ENCODE results near the gene ZNF304. TPM values are rescaled to one million over a fixed set of nuclear protein-coding genes. Genes with fewer than 3 reads are reported as not detected.
"Not testable (repeated sequence)": the region's sequence is repeated elsewhere in the genome, so short reads cannot be mapped to it uniquely, and the experiment has no call there.

The ZNF304 gene
- polyA plus RNA-seq, 1 donor (not counting 4 experiments of a cell fraction or from before 2014, with no cell fraction given), result 7.7 TPM

- dilution Hi-C loops (cut with MboI; ENCODE audit: extremely low pct_ligation_motif_present, low sequenced_read_pairs), result no loop called here
- H3K9me3 ChIP-seq (ENCODE audit: control insufficient read depth, low read depth, low read length), result peaks cover 15% of the 10 kb centered on the region
- DNase-seq (ENCODE audit: low read depth, low spot score) (no peak), FAIRE-seq (no peak)
- H3K4me3 ChIP-seq (ENCODE audit: control insufficient read depth in 2 of 3, extremely low read depth in 1 of 3, insufficient read depth in 2 of 3, low read depth in 1 of 3, low read length in 3 of 3), result no peak overlapping the region
- H3K4me2 ChIP-seq (ENCODE audit: control insufficient read depth, extremely low read depth, insufficient read depth, low read depth, low read length), result no peak overlapping the region
- TF ChIP-seq CTCF (optimal IDR thresholded peaks at IDR 0.05 in 1 of 3, IDR thresholded peaks at IDR 0.05 in 1 of 3, conservative IDR thresholded peaks at IDR 0.05 in 1 of 3; ENCODE audit: extremely low read depth in 1 of 3, insufficient read depth in 2 of 3, low read length in 3 of 3), result no peak
- no peak for TF ChIP-seq EZH2 (IDR thresholded peaks at IDR 0.05; ENCODE audit: low read length)
- H4K20me1 ChIP-seq (ENCODE audit: control insufficient read depth, extremely low read depth, insufficient read depth, low read length), result no peaks in the 10 kb centered on the region
- no peak overlapping the region for H3K9ac ChIP-seq (ENCODE audit: control insufficient read depth, extremely low read depth, insufficient read depth, low read length)
- peaks cover 7 to 25% of the 10 kb centered on the region in 2 experiments for H3K36me3 ChIP-seq (ENCODE audit: control insufficient read depth in 2 of 2, extremely low read depth in 1 of 2, insufficient read depth in 2 of 2, low read length in 2 of 2)
- no peaks in the 10 kb centered on the region for H3K79me2 ChIP-seq (ENCODE audit: control insufficient read depth, insufficient read depth, low read length)
- no peaks in the 10 kb centered on the region for H3K4me1 ChIP-seq (ENCODE audit: control insufficient read depth, extremely low read depth, insufficient read depth, low read length)
- no peak overlapping the region for H3K27ac ChIP-seq (ENCODE audit: control insufficient read depth, insufficient read depth, low read length)
- H3K9me1 ChIP-seq (ENCODE audit: control insufficient read depth, extremely low read depth, insufficient read depth, low read length), result no peaks in the 10 kb centered on the region
- H3K27me3 ChIP-seq (ENCODE audit: control insufficient read depth, extremely low read depth, insufficient read depth, low read length), result no peaks in the 10 kb centered on the region
- H2AFZ ChIP-seq (ENCODE audit: control insufficient read depth, low read length), result no peak overlapping the region
These were observed 23.1 kb downstream of the ZNF304 start for GRCh38 chr19:57374179-57374578.

GRCh38 chr19:57374647-57375046, 23.6 kb downstream of the ZNF304 start:
- H3K4me3 ChIP-seq (ENCODE audit: control insufficient read depth in 2 of 3, extremely low read depth in 1 of 3, insufficient read depth in 2 of 3, low read depth in 1 of 3, low read length in 3 of 3); H3K4me1 ChIP-seq (ENCODE audit: control insufficient read depth, extremely low read depth, insufficient read depth, low read length); H2AFZ ChIP-seq (ENCODE audit: control insufficient read depth, low read length); H3K27me3 ChIP-seq (ENCODE audit: control insufficient read depth, extremely low read depth, insufficient read depth, low read length); H3K4me2 ChIP-seq (ENCODE audit: control insufficient read depth, extremely low read depth, insufficient read depth, low read depth, low read length); DNase-seq (ENCODE audit: low read depth, low spot score); H3K9ac ChIP-seq (ENCODE audit: control insufficient read depth, extremely low read depth, insufficient read depth, low read length); H3K27ac ChIP-seq (ENCODE audit: control insufficient read depth, insufficient read depth, low read length); H3K9me1 ChIP-seq (ENCODE audit: control insufficient read depth, extremely low read depth, insufficient read depth, low read length); H3K79me2 ChIP-seq (ENCODE audit: control insufficient read depth, insufficient read depth, low read length); dilution Hi-C loops (cut with MboI; ENCODE audit: extremely low pct_ligation_motif_present, low sequenced_read_pairs); FAIRE-seq; H4K20me1 ChIP-seq (ENCODE audit: control insufficient read depth, extremely low read depth, insufficient read depth, low read length): not testable (repeated sequence)
- Histone ChIP-seq H3K9me3 (ENCODE audit: control insufficient read depth, low read depth, low read length) (peaks cover 15% of the 10 kb centered on the region), H3K36me3 (ENCODE audit: control insufficient read depth in 2 of 2, extremely low read depth in 1 of 2, insufficient read depth in 2 of 2, low read length in 2 of 2) (peaks cover 7 to 25% of the 10 kb centered on the region in 2 experiments)

GRCh38 chr19:57376151-57376550, 25.1 kb downstream of the ZNF304 start:
- FAIRE-seq (no peak), DNase-seq (ENCODE audit: low read depth, low spot score) (no peak)
- H3K4me3 ChIP-seq (ENCODE audit: control insufficient read depth in 2 of 3, extremely low read depth in 1 of 3, insufficient read depth in 2 of 3, low read depth in 1 of 3, low read length in 3 of 3), result no peak overlapping the region
- peaks cover 7 to 25% of the 10 kb centered on the region in 2 experiments for H3K36me3 ChIP-seq (ENCODE audit: control insufficient read depth in 2 of 2, extremely low read depth in 1 of 2, insufficient read depth in 2 of 2, low read length in 2 of 2)
- no peak overlapping the region for H3K27ac ChIP-seq (ENCODE audit: control insufficient read depth, insufficient read depth, low read length)
- TF ChIP-seq EZH2 (IDR thresholded peaks at IDR 0.05; ENCODE audit: low read length) (no peak), CTCF (optimal IDR thresholded peaks at IDR 0.05 in 1 of 3, IDR thresholded peaks at IDR 0.05 in 1 of 3, conservative IDR thresholded peaks at IDR 0.05 in 1 of 3; ENCODE audit: extremely low read depth in 1 of 3, insufficient read depth in 2 of 3, low read length in 3 of 3) (no peak)
- H3K9ac ChIP-seq (ENCODE audit: control insufficient read depth, extremely low read depth, insufficient read depth, low read length), result no peak overlapping the region
- H3K4me1 ChIP-seq (ENCODE audit: control insufficient read depth, extremely low read depth, insufficient read depth, low read length), result no peaks in the 10 kb centered on the region
- no peak overlapping the region for H2AFZ ChIP-seq (ENCODE audit: control insufficient read depth, low read length)
- H3K4me2 ChIP-seq (ENCODE audit: control insufficient read depth, extremely low read depth, insufficient read depth, low read depth, low read length), result no peak overlapping the region
- H3K79me2 ChIP-seq (ENCODE audit: control insufficient read depth, insufficient read depth, low read length), result no peaks in the 10 kb centered on the region
- dilution Hi-C loops (cut with MboI; ENCODE audit: extremely low pct_ligation_motif_present, low sequenced_read_pairs), result no loop called here
- peaks cover 17% of the 10 kb centered on the region for H3K9me3 ChIP-seq (ENCODE audit: control insufficient read depth, low read depth, low read length)
- H4K20me1 ChIP-seq (ENCODE audit: control insufficient read depth, extremely low read depth, insufficient read depth, low read length), result no peaks in the 10 kb centered on the region
- H3K9me1 ChIP-seq (ENCODE audit: control insufficient read depth, extremely low read depth, insufficient read depth, low read length), result no peaks in the 10 kb centered on the region
- no peaks in the 10 kb centered on the region for H3K27me3 ChIP-seq (ENCODE audit: control insufficient read depth, extremely low read depth, insufficient read depth, low read length)

Measured in keratinocyte (primary cell).